Keratinocyte (primary cell): ENCODE data around the gene EQTN.

ENCODE experiments used
- EZH2 ChIP-seq: IDR thresholded peaks from one replicate; pipeline ENCODE4 v1.6.1; 2012; ENCODE audit warnings: inconsistent platforms, mild to moderate bottlenecking, low read length, moderate library complexity
- TF ChIP-seq, protein P1 (sequence below), 3 experiments: IDR thresholded peaks in 1 of 3; conservative IDR thresholded peaks in 1 of 3; optimal IDR thresholded peaks in 1 of 3; 2 replicates in 2 of 3; 3 replicates in 1 of 3; pipeline versions ENCODE3 to v1.5.1; 2011; ENCODE audit warnings: low read length in 3 of 3, mild to moderate bottlenecking in 3 of 3, moderate library complexity in 2 of 3, control low read depth in 1 of 3, inconsistent platforms in 1 of 3; ENCODE audit not compliant: insufficient read depth in 2 of 3; ENCODE audit errors: extremely low read depth in 1 of 3

DNA sequence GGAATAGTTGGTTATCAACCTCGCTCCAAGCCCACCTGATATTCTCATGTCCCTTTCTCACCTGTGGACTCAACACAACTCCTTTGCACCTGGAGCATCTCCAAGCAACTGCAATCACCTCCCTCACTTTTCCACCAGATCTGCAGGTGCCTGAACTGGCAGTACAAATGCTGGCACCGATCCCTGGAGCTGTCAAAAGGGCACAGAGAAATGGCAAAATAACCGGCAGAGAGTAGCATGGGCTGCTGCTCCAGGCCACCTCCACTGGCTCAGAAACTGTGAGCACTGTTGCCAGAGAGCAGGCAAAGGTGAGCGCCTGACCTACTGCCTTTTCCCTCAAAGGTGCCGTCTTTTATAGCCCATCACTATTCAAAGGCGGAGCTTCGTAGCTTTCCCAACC, 14.7 kb downstream of the EQTN start:
- TF ChIP-seq, protein P1, sequence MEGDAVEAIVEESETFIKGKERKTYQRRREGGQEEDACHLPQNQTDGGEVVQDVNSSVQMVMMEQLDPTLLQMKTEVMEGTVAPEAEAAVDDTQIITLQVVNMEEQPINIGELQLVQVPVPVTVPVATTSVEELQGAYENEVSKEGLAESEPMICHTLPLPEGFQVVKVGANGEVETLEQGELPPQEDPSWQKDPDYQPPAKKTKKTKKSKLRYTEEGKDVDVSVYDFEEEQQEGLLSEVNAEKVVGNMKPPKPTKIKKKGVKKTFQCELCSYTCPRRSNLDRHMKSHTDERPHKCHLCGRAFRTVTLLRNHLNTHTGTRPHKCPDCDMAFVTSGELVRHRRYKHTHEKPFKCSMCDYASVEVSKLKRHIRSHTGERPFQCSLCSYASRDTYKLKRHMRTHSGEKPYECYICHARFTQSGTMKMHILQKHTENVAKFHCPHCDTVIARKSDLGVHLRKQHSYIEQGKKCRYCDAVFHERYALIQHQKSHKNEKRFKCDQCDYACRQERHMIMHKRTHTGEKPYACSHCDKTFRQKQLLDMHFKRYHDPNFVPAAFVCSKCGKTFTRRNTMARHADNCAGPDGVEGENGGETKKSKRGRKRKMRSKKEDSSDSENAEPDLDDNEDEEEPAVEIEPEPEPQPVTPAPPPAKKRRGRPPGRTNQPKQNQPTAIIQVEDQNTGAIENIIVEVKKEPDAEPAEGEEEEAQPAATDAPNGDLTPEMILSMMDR (optimal IDR thresholded peaks at IDR 0.05 in 1 of 3, IDR thresholded peaks at IDR 0.05 in 1 of 3, conservative IDR thresholded peaks at IDR 0.05 in 1 of 3; ENCODE audit: extremely low read depth in 1 of 3, insufficient read depth in 2 of 3, low read length in 3 of 3): no peak
- TF ChIP-seq EZH2: no peak
